Femur (tissue), 1 donor: ENCODE data around the gene CATSPERB.
"Not testable (repeated sequence)": the region's sequence is repeated elsewhere in the genome, so short reads cannot be mapped to it uniquely, and the experiment has no call there.

Experiments
- DNase-seq: peaks from one replicate; pipeline ENCODE4 v3.0.0-alpha.2; 2017

The CATSPERB gene

GRCh38 chr14:91573894-91574837 lies 157.7 kb downstream of the CATSPERB start:
- peak; percentile 37 for DNase-seq

- no peak for DNase-seq
These were observed 158.4 kb downstream of the CATSPERB start for GRCh38 chr14:91573528-91573893.

DNA sequence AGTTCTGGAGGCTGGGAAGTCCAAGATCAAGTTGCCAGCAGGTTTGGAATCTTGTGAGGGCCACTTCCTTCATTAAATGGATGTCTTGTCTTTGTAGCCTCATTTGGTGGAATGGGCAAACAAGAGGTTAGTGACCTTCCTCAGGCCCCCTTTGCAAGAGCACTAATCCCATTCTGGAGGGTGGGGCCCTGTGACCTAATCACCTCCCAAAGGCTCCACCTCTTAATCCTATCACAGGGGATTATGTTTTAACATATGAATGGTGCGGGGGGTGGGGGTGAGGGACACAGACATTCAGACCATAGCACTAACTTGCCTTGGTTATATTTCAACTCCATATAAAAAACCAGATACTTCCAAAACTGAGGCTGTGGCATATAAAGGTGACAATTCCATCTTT lies 161.9 kb downstream of the CATSPERB start:
- DNase-seq, result no peak

DNA sequence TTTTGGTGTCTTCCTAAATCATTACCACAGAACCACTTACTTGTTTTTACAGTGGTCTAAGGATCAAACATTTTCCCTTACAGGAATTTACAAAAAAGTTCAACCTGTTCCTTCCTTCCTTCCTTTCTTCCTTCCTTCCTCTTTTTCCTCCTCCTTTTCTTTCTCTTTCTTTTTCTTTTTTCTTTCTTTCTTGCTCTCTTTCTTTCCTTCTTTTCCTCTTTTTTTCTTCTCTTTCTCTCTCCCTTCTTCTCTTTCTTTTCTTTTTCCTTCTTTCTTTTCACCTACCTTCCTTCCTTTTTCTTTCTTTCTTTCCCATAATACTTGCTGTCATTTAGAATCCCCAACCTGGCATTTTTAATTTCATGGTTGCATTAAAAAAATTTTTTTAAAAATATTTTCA lies 162.6 kb downstream of the CATSPERB start:
- no peak for DNase-seq

- no peak for DNase-seq
These were observed 163.3 kb downstream of the CATSPERB start for GRCh38 chr14:91568626-91569025.

DNA sequence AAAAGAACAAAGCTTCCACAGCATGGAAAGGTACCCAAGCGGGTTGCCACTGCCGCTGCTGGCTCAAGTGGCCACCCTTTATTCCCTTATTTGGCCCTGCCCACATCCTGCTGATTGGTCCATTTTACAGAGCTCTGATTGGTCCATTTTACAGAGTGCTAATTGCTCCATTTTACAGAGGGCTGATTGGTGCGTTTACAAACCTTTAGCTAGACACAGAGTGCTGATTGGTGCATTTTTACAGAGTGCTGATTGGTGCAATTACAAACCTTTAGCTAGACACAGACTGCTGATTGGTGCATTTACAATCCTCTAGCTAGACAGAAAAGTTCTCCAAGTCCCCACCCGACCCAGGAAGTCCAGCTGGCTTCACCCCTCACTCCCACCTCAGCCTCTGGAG lies 164.1 kb downstream of the CATSPERB start:
- DNase-seq, result not testable (repeated sequence)

DNA sequence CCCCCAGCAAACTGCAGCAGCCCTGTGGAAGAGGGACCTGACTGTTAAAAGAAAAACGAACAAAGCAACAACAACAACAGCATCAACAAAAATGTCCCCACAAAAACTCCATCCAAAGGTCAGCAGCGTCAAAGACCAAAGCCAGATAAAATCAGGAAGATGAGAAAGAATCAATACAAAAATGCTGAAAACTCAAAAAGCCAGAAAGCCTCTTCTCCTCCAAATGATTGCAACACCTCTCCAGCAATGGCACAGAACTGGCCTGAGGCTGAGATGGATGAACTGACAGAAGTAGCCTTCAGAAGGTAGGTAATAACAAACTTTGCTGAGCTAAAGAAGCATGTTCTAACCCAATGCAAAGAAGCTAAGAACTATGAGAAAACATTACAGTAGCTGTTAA lies 176.4 kb downstream of the CATSPERB start:
- DNase-seq, result no peak

- no peak for DNase-seq
These were observed 177.2 kb downstream of the CATSPERB start for GRCh38 chr14:91554535-91555332.

DNA sequence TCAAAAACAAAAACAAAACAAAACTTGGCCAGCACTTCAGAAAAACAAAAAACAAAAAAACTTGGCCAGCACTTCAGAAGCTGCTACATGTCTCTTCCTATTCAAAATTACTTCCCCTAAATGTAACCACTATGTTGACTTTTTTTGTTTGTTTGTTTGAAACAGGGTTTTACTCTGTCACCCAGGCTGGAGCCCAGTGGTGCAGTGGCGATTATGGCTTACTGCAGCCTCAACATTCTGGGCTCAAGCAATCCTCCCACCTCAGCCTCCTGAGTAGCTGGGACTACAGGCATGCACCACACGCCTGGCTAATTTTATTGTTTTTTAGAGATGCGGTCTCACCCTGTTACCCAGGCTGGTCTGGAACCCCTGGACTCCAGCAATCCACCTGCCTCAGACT lies 183.8 kb downstream of the CATSPERB start:
- DNase-seq, result no peak

DNA sequence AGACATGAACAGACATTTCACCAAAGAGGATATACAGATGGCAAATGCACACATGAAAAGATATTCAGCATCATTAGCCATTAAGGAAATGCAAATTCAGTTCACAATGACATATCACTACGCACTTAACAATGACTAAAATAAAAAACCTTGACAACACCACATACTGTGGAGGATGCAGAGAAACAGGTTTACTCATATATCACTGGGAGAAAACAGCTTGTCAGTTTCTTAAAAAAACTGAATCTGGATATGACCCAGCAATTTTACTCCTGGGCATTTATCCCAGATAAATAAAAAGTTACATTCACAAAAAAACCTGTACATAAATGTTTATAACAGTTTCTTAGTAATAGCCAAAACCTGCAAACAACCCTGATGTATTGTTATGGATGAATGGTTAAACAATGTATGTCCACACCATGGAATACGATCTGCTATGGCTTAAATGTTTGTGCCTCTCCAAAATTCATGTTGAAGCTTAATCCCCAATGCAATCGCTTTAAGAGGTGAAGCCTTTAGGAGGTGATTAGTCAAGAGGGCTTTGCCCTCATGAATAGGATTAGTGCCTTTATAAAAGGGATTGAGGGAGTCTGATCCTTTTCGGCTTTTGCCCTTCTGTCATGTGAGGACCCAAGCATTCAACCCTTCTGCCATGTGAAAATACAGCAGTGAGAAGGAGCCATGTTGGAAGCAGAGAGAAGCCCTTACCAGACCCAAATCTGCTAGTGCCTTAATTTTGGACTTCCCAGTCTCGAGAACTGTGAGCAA lies 185.8 kb downstream of the CATSPERB start:
- no peak for DNase-seq

DNA sequence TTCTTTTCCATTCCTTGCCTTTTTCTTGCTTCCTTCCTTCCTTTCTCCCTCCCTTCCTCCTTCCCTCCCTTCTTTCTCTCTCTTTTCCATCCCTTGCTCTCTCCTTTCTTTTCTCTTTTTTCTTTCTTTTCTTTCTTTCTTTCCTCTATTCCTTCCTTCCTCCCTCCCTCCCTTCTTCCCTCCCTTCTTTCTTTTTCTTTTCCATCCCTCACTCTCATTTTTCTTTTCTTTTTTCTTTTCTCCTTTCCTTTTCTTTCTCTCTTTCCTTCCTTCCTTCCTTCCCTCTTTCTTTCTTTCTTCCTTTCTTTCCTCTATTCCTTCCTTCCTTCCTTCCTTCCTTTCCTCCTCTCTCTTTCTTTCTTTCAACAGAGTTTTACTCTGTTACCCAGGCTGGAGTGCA lies 186.7 kb downstream of the CATSPERB start:
- no peak for DNase-seq

- no peak for DNase-seq
These were observed 195.6 kb downstream of the CATSPERB start for GRCh38 chr14:91536327-91536726.

DNA sequence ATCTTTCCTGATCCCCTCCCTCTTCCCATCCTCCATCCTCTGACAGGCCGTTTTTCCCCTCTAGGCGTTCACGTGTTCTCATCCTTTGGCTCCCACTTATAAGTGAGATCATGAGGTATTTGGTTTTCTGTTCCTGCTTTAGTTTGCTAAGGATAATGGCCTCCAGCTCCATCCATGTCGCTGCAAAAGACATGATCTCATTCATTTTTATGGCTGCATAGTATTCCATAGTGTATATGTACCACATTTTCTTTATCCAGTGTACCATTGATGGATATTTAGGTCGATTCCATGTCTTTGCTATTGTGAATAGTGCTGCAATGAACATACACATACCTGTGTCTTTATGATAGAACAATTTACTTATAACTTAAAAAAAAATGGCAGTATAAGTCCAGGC lies 197.8 kb downstream of the CATSPERB start:
- DNase-seq, result not testable (repeated sequence)

GRCh38 chr14:91533623-91534022 lies 198.3 kb downstream of the CATSPERB start:
- no peak for DNase-seq
